Trophoblast cell (in vitro differentiated cells and primary cell): ENCODE measurements around the gene CORO2B.

Experiments
- DNase-seq, 2 donors: peaks; one replicate each; pipeline ENCODE4 v3.0.0-alpha.2; 2016
- H2AFZ ChIP-seq: 2 replicates; pipeline ENCODE4 v1.6.1; 2013; ENCODE audit warnings: low read length, moderate library complexity, mild to moderate bottlenecking; ENCODE audit not compliant: insufficient read depth, poor library complexity
- H2AK5ac ChIP-seq: 2 replicates; pipeline ENCODE4 v1.6.1; 2013; ENCODE audit warnings: mild to moderate bottlenecking, low read length
- H2BK120ac ChIP-seq: 2 replicates; pipeline ENCODE4 v1.6.1; 2013; ENCODE audit warnings: low read length, mild to moderate bottlenecking, moderate library complexity; ENCODE audit not compliant: insufficient read depth, poor library complexity
- H2BK12ac ChIP-seq: 2 replicates; pipeline ENCODE4 v1.6.1; 2013; ENCODE audit warnings: mild to moderate bottlenecking, low read length, moderate library complexity
- H2BK5ac ChIP-seq: 2 replicates; pipeline ENCODE4 v1.6.1; 2013; ENCODE audit warnings: low read length, low read depth, moderate library complexity, mild to moderate bottlenecking; ENCODE audit not compliant: poor library complexity
- H3K14ac ChIP-seq: 2 replicates; pipeline ENCODE4 v1.6.1; 2013; ENCODE audit warnings: mild to moderate bottlenecking, low read length
- H3K18ac ChIP-seq: 2 replicates; pipeline ENCODE4 v1.6.1; 2013; ENCODE audit warnings: mild to moderate bottlenecking, low read length
- H3K23ac ChIP-seq: 2 replicates; pipeline ENCODE4 v1.6.1; 2013; ENCODE audit warnings: low read length
- H3K27ac ChIP-seq: 2 replicates; pipeline ENCODE4 v1.5.1; 2013; ENCODE audit warnings: low read depth, mild to moderate bottlenecking, inconsistent platforms, low read length, moderate library complexity
- H3K27me3 ChIP-seq: 2 replicates; pipeline ENCODE4 v1.6.1; 2013; ENCODE audit warnings: inconsistent platforms, mild to moderate bottlenecking, low read length, moderate library complexity; ENCODE audit not compliant: insufficient read depth
- H3K36me3 ChIP-seq, 2 experiments: 1 replicate in 1 of 2; 2 replicates in 1 of 2; pipeline ENCODE4 v1.6.1; 2013; ENCODE audit warnings: low read length in 2 of 2, mild to moderate bottlenecking in 2 of 2, moderate library complexity in 1 of 2; ENCODE audit not compliant: insufficient read depth in 2 of 2, control insufficient read depth in 1 of 2
- H3K4ac ChIP-seq: 2 replicates; pipeline ENCODE4 v1.6.1; 2013; ENCODE audit warnings: low read depth, mild to moderate bottlenecking, low read length, moderate library complexity
- H3K4me1 ChIP-seq, 2 experiments: 1 replicate in 1 of 2; 2 replicates in 1 of 2; pipeline ENCODE4 v1.6.1; 2013; ENCODE audit warnings: low read length in 2 of 2, mild to moderate bottlenecking in 2 of 2, moderate library complexity in 1 of 2; ENCODE audit not compliant: insufficient read depth in 2 of 2, control insufficient read depth in 1 of 2
- H3K4me2 ChIP-seq: 2 replicates; pipeline ENCODE4 v1.6.1; 2013; ENCODE audit warnings: inconsistent platforms, mild to moderate bottlenecking, low read length, moderate library complexity
- H3K4me3 ChIP-seq: 2 replicates; pipeline ENCODE4 v1.5.1; 2013; ENCODE audit warnings: mild to moderate bottlenecking, low read depth, low read length, inconsistent platforms
- H3K79me1 ChIP-seq: one replicate; pipeline ENCODE4 v1.6.1; 2013; ENCODE audit warnings: low read length
- H3K79me2 ChIP-seq: 2 replicates; pipeline ENCODE4 v1.6.1; 2013; ENCODE audit warnings: low read length, mild to moderate bottlenecking; ENCODE audit not compliant: control insufficient read depth, insufficient read depth, poor library complexity
- H3K9ac ChIP-seq: 2 replicates; pipeline ENCODE4 v1.6.1; 2013; ENCODE audit warnings: mild to moderate bottlenecking, low read length
- H3K9me3 ChIP-seq: 2 replicates; pipeline ENCODE4 v1.6.1; 2013; ENCODE audit warnings: low read depth, mild to moderate bottlenecking, control low read depth, inconsistent platforms, low read length; ENCODE audit not compliant: insufficient read depth
- H4K12ac ChIP-seq: 2 replicates; pipeline ENCODE4 v1.6.1; 2013; ENCODE audit warnings: low read depth, mild to moderate bottlenecking, low read length, moderate library complexity
- H4K8ac ChIP-seq: 2 replicates; pipeline ENCODE4 v1.6.1; 2013; ENCODE audit warnings: low read depth, mild to moderate bottlenecking, low read length, moderate library complexity
- H4K91ac ChIP-seq: one replicate; pipeline ENCODE4 v1.6.1; 2013; ENCODE audit warnings: low read depth, mild to moderate bottlenecking, low read length, moderate library complexity
- WGBS: extraction: QIAGEN DNeasy Blood & Tissue Kit; methylation state at CpG from one replicate; pipeline ENCODE4 v1.1.7; 2013; ENCODE audit warnings: missing lambda C conversion rate; ENCODE audit not compliant: insufficient read length, insufficient coverage; ENCODE audit errors: extremely low coverage; 5-methylcytosine and 5-hydroxymethylcytosine counted together

Gene CORO2B

DNA sequence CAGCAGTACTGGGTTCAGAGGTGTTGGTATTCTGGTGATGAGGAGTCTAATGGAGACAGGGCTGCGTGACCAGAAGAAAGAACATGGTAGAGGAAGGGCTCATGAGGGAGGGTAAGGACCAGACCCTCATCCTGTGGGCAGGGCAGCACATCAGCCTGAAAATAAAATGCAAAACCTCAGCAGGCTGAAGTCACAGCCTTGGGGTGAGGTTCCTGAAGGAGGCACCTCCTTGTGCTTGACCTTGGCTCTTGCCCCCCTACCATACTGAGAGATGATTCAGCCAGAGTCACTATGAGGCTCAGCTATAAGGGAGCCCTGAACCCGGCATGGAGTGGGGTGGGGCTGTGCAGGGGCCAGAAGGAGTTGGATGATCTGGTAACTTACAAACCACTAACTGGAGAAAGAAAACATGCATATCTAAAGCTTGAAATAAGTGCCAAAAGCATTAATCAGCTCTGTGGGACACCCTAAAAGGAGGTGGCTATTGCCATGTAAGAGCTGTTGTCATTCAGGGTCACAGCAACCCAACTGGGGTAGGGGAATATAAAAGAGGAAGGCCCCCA is 60.2 kb downstream of the CORO2B start:
- Histone ChIP-seq H3K79me1 (peaks cover 6% of the 10 kb centered on the region), H3K36me3 (no peaks in the 10 kb centered on the region), H2AK5ac (no peak overlapping the region), H3K4me2 (no peak overlapping the region), H2BK120ac (no peak overlapping the region), H2BK12ac (no peak overlapping the region), H4K8ac (no peak overlapping the region), H3K9me3 (no peaks in the 10 kb centered on the region), H3K14ac (no peak overlapping the region), H3K18ac (no peak overlapping the region), H3K4me3 (no peak overlapping the region), H3K4ac (no peak overlapping the region), H3K23ac (no peak overlapping the region), H2BK5ac (no peak overlapping the region), H3K27ac (no peak overlapping the region), H4K12ac (no peak overlapping the region), H2AFZ (no peak overlapping the region), H3K9ac (no peak overlapping the region), H3K4me1 (peaks cover 11 to 18% of the 10 kb centered on the region in 2 experiments), H3K27me3 (no peaks in the 10 kb centered on the region), H3K79me2 (no peaks in the 10 kb centered on the region), H4K91ac (no peak overlapping the region)
- DNase-seq, result no peak
- WGBS, result no CpG with 5 or more reads among the region's 2 CpGs

DNA sequence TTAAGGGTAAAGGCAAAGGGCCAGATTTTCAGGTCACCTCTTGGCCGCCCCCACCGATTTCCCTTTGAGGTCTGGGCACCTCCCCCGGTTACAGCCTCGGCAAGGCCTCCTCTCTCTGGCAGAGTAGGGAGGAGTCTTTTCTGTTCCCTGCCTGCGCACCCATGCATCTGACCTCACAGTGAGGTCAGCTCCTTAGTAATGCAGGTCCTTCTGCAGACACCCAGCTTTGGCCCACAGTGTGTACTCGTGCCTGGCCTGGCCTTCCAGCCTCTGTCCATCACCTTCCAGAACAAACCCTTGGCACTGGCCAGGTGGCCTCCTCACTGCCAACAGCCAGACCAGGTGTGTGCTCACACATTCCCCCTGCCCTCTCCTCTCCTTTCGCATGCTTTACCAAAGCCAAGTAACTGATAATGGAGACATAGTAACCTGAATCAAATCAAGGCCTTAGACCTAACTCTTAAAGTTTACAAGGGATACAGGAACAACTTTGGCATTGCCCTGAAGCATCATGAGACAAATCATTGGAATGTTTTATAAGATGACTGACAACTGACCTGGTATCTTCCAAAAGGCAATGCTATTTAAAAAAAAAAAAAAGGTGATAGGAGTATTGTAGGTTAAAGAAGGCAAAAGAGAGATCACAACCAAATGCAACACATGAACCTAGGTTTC is 61.3 kb downstream of the CORO2B start:
- Histone ChIP-seq H3K79me1 (peaks cover 6% of the 10 kb centered on the region), H3K14ac (no peak overlapping the region), H3K4me1 (peaks cover 11 to 18% of the 10 kb centered on the region in 2 experiments), H2BK120ac (no peak overlapping the region), H2AK5ac (no peak overlapping the region), H3K27me3 (no peaks in the 10 kb centered on the region), H3K23ac (no peak overlapping the region), H2AFZ (no peak overlapping the region), H3K4me3 (no peak overlapping the region), H3K36me3 (no peaks in the 10 kb centered on the region), H3K18ac (no peak overlapping the region), H4K91ac (no peak overlapping the region), H3K4me2 (no peak overlapping the region), H2BK5ac (no peak overlapping the region), H2BK12ac (no peak overlapping the region), H4K12ac (no peak overlapping the region), H3K27ac (no peak overlapping the region), H3K9me3 (no peaks in the 10 kb centered on the region), H3K4ac (no peak overlapping the region), H3K79me2 (no peaks in the 10 kb centered on the region), H3K9ac (no peak overlapping the region), H4K8ac (no peak overlapping the region)
- WGBS, result no CpG with 5 or more reads among the region's 7 CpGs
- peak in 1 of 2 donors; percentile 18 for DNase-seq

DNA sequence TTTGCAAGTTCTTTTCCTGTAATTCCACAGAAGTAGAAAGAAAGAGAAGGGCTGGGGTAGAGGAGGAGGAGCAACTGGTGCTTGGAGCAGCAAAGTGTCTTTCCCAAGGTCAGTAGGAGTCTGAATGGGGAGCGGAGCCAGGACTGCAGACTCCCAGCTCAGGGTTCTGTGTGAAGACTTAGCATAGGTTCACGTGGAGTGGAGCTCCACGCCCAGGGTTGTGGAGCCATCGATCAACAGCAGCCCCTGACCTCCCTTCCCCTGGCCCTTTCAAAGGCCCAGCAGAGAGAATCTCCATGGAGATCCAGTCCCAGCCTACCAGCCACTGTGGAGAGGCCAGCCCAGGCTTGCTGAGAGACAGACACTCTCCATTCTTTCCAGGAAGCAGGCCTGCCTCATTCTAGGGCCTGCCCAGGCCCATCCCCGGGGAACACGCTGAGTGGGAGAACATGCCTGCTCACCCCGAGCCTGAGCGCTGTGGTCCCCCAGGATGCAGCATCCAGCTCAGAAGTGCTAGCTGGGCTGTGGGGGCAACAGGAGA is 62.1 kb downstream of the CORO2B start:
- Histone ChIP-seq H3K9me3 (no peaks in the 10 kb centered on the region), H2AK5ac (peak overlapping the region; percentile 31), H3K36me3 (no peaks in the 10 kb centered on the region), H3K27me3 (no peaks in the 10 kb centered on the region), H3K4me1 (peaks cover 11 to 18% of the 10 kb centered on the region in 2 experiments), H3K4ac (peak overlapping the region; percentile 21), H4K91ac (peak overlapping the region; percentile 81), H4K12ac (peak overlapping the region; percentile 48), H2AFZ (no peak overlapping the region), H3K18ac (peak overlapping the region; percentile 82), H3K23ac (no peak overlapping the region), H3K27ac (no peak overlapping the region), H3K4me2 (no peak overlapping the region), H3K79me2 (no peaks in the 10 kb centered on the region), H2BK5ac (peak overlapping the region; percentile 31), H4K8ac (peak overlapping the region; percentile 20), H3K79me1 (peaks cover 6% of the 10 kb centered on the region), H2BK12ac (peak overlapping the region; percentile 81), H3K14ac (peak overlapping the region; percentile 61), H2BK120ac (peak overlapping the region; percentile 15), H3K4me3 (no peak overlapping the region), H3K9ac (no peak overlapping the region)
- DNase-seq, result no peak
- no CpG with 5 or more reads among the region's 8 CpGs for WGBS

DNA sequence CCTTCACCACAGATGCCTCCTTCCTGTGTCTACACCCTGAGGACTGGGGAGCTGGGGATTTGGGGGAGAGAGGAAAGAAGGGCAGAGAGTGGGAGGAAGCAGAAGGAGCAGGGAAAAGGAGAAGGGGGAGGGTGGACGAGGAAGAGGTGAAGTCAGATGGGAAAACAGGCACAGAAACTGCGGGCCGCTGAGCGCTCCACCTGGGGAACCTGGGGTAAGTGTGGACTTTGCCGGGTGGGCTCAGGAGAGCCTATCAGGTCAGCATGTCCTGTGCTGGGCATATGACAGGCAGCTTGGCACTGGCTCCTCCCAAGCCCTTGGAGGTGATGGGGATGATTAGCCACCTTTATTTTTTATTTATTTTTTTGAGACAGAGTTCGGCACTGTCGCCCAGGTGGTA is 62.6 kb downstream of the CORO2B start:
- Histone ChIP-seq H3K9me3 (no peaks in the 10 kb centered on the region), H2AFZ (no peak overlapping the region), H4K8ac (peak overlapping the region; percentile 20), H4K12ac (peak overlapping the region; percentile 48), H3K79me1 (peaks cover 6% of the 10 kb centered on the region), H4K91ac (peak overlapping the region; percentile 81), H3K4ac (no peak overlapping the region), H3K14ac (peak overlapping the region; percentile 61), H3K9ac (no peak overlapping the region), H3K27me3 (no peaks in the 10 kb centered on the region), H2BK5ac (peak overlapping the region; percentile 31), H3K4me3 (no peak overlapping the region), H3K4me2 (no peak overlapping the region), H3K23ac (no peak overlapping the region), H3K36me3 (no peaks in the 10 kb centered on the region), H2AK5ac (peak overlapping the region; percentile 31), H3K4me1 (peaks cover 11 to 18% of the 10 kb centered on the region in 2 experiments), H2BK12ac (peak overlapping the region; percentile 81), H3K27ac (no peak overlapping the region), H2BK120ac (peak overlapping the region; percentile 15), H3K79me2 (no peaks in the 10 kb centered on the region), H3K18ac (peak overlapping the region; percentile 82)
- DNase-seq, result no peak
- WGBS, result no CpG with 5 or more reads among the region's 7 CpGs
